ENCODE measurements around the gene SLC22A12. TPM values are rescaled to one million over a fixed set of nuclear protein-coding genes. Genes with fewer than 3 reads are reported as not detected.

The SLC22A12 gene
- total and polyA plus RNA-seq, 2 donors from 2014 or later: 5.3 to 85.9 TPM

GRCh38 chr11:64563966-64564365 lies 27.1 kb upstream of the SLC22A12 start:
- Histone ChIP-seq H3K9ac (ENCODE audit: low read length in 3 of 3) (no peak overlapping the region), H3K4me3 (ENCODE audit: low read length in 3 of 3) (no peak overlapping the region), H3K4me1 (ENCODE audit: control insufficient read depth in 2 of 3, insufficient read depth in 2 of 3, low read depth in 1 of 3, low read length in 3 of 3) (peaks cover 0 to 2% (median 0%) of the 10 kb centered on the region in 3 donors), H3K36me3 (ENCODE audit: control insufficient read depth in 2 of 3, insufficient read depth in 3 of 3, low read length in 3 of 3) (peaks cover 0 to 3% (median 0%) of the 10 kb centered on the region in 3 donors), H3K27ac (ENCODE audit: low read depth in 2 of 2, low read length in 2 of 2) (no peak overlapping the region), H3K9me3 (ENCODE audit: control insufficient read depth in 2 of 3, insufficient read depth in 1 of 3, low read length in 3 of 3) (no peaks in the 10 kb centered on the region), H3K27me3 (ENCODE audit: control insufficient read depth, insufficient read depth, low read length) (no peaks in the 10 kb centered on the region)
- FAIRE-seq: no peak
- peak in 1 of 5 donors; percentile 56 for DNase-seq
- no peak for TF ChIP-seq CTCF (IDR thresholded peaks at IDR 0.05; ENCODE audit: borderline replicate concordance, extremely low read depth, insufficient read depth)
- intact Hi-C loops (cut with DNase I): no loop called here

GRCh38 chr11:64564419-64564818 lies 26.6 kb upstream of the SLC22A12 start:
- H3K4me3 ChIP-seq (ENCODE audit: low read length in 3 of 3): no peak overlapping the region
- intact Hi-C loops (cut with DNase I): no loop called here
- no peak for TF ChIP-seq CTCF (IDR thresholded peaks at IDR 0.05; ENCODE audit: borderline replicate concordance, extremely low read depth, insufficient read depth)
- FAIRE-seq (no peak), DNase-seq (no peak)
- H3K27me3 ChIP-seq (ENCODE audit: control insufficient read depth, insufficient read depth, low read length): no peaks in the 10 kb centered on the region
- H3K9ac ChIP-seq (ENCODE audit: low read length in 3 of 3): no peak overlapping the region
- peaks cover 0 to 3% (median 0%) of the 10 kb centered on the region in 3 donors for H3K36me3 ChIP-seq (ENCODE audit: control insufficient read depth in 2 of 3, insufficient read depth in 3 of 3, low read length in 3 of 3)
- no peak overlapping the region for H3K27ac ChIP-seq (ENCODE audit: low read depth in 2 of 2, low read length in 2 of 2)
- peaks cover 0 to 2% (median 0%) of the 10 kb centered on the region in 3 donors for H3K4me1 ChIP-seq (ENCODE audit: control insufficient read depth in 2 of 3, insufficient read depth in 2 of 3, low read depth in 1 of 3, low read length in 3 of 3)
- H3K9me3 ChIP-seq (ENCODE audit: control insufficient read depth in 2 of 3, insufficient read depth in 1 of 3, low read length in 3 of 3): no peaks in the 10 kb centered on the region

GRCh38 chr11:64564947-64565889 lies 25.8 kb upstream of the SLC22A12 start:
- intact Hi-C loops (cut with DNase I): no loop called here
- Histone ChIP-seq H3K36me3 (ENCODE audit: control insufficient read depth in 2 of 3, insufficient read depth in 3 of 3, low read length in 3 of 3) (peaks cover 0 to 3% (median 0%) of the 10 kb centered on the region in 3 donors), H3K27me3 (ENCODE audit: control insufficient read depth, insufficient read depth, low read length) (no peaks in the 10 kb centered on the region), H3K9me3 (ENCODE audit: control insufficient read depth in 2 of 3, insufficient read depth in 1 of 3, low read length in 3 of 3) (no peaks in the 10 kb centered on the region), H3K9ac (ENCODE audit: low read length in 3 of 3) (no peak overlapping the region), H3K4me3 (ENCODE audit: low read length in 3 of 3) (no peak overlapping the region), H3K4me1 (ENCODE audit: control insufficient read depth in 2 of 3, insufficient read depth in 2 of 3, low read depth in 1 of 3, low read length in 3 of 3) (no peaks in the 10 kb centered on the region), H3K27ac (ENCODE audit: low read depth in 2 of 2, low read length in 2 of 2) (no peak overlapping the region)
- peak in 1 of 5 donors; percentile 64 for DNase-seq
- TF ChIP-seq CTCF (IDR thresholded peaks at IDR 0.05; ENCODE audit: borderline replicate concordance, extremely low read depth, insufficient read depth): no peak
- FAIRE-seq: no peak

All from kidney (tissue), 14 donors.